Activated naive CD4-positive, alpha-beta T cell treated with anti-CD3 and anti-CD28 coated beads, Interleukin-2, amount 50 U/mL, for 72 hours (primary cell): ENCODE results near the gene ACP4. TPM values are rescaled to one million over a fixed set of nuclear protein-coding genes. Genes with fewer than 3 reads are reported as not detected.

Source experiments
- ATAC-seq, 2 donors: fragments of 150-1000 bp; cut with Tn5 transposase; 2 replicates each; pipeline ENCODE4 v1.10.0; 2021; ENCODE audit warnings: mild to moderate bottlenecking in 2 of 2, moderate library complexity in 2 of 2
- DNase-seq, 2 donors: peaks; one replicate each; pipeline ENCODE4 v3.0.0; 2021 to 2022; ENCODE audit warnings: low spot score in 2 of 2
- H3K27ac Mint-ChIP-seq, 2 donors: one replicate each; pipeline ENCODE4 v1.8.0; 2022; ENCODE audit warnings: mild to moderate bottlenecking in 2 of 2, mixed read lengths in 2 of 2
- H3K36me3 Mint-ChIP-seq, 2 donors: one replicate each; pipeline ENCODE4 v1.8.0; 2022; ENCODE audit warnings: mixed read lengths in 2 of 2
- H3K9me3 Mint-ChIP-seq, 2 donors: one replicate each; pipeline ENCODE4 v1.8.0; 2022; ENCODE audit warnings: mixed read lengths in 2 of 2
- total RNA-seq, 2 donors: library from RNA; stranded (reverse); gene quantifications; one replicate each; pipeline ENCODE4 v1.2.3, GENCODE V29; 2022

The ACP4 gene
- total RNA-seq, 2 donors from 2014 or later, result not detected

DNA sequence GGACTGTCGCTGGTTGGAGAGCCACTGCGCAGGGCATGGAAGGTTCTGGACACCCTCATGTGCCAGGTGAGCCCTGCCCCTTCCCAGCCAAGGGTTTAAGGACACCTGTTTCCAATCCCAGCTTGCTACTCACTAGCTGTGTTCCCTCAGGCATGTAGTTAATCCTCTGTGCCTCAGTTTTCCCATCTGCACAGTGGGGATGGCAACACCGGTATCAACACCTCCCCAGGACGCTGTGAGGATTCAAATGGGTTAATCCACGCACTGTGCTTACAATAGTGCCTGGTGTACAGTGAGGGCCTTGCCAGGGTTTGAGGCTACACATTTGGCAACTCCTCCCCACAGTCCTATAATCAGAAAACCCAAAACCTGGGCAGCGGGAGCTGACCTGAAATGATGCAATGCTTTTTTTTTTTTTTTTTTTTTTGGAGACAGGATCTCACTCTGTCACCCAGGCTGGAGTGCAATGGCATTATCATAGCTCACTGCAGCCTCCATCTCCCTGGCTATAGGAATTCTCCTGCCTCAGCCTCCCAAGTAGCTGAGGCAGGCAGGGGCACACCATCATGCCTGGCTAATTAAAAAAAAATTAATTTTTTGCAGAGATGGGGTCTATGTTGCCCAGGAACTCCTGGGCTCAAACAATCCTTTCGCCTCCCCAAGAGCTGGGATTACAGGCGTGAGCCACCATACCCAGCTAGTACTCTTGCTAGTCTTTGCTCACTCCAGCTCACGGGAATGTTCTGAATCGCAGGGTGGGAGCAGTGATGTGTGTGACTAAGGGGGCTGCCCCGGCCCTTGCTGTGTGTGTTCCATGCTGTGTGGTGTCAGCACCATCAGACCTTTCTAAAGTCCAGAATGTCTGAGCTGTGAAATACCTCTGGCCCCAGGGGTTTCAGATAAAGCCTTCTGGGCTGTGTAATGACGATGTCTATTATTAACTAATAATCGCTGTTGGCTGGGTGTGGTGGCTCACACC is 2.3 kb downstream of the ACP4 start:
- Mint-ChIP-seq H3K36me3 (no peaks in the 10 kb centered on the region), H3K9me3 (no peaks in the 10 kb centered on the region), H3K27ac (peak overlapping the region in 1 of 2 donors; percentile 36)
- ATAC-seq, result no peak
- DNase-seq, result no peak

DNA sequence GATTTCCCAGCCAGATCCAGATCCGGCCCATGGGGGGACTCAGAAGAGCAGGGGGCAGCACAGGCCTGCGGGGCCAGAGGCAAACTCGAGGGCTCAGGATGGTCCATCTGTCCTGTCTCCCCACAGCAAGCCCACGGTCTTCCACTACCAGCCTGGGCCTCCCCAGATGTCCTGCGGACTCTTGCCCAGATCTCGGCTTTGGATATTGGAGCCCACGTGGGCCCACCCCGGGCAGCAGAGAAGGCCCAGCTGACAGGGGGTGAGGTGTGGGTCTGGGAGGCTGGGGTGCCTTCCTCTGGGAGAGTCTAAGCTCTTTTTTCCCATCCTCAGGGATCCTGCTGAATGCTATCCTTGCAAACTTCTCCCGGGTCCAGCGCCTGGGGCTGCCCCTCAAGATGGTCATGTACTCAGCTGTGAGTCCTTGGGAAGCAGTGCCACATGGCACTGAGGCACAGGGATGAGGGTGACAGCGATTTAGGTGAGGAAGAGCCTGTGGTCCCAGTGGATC is 3.4 kb downstream of the ACP4 start:
- Mint-ChIP-seq H3K36me3 (no peaks in the 10 kb centered on the region), H3K27ac (peak overlapping the region in 1 of 2 donors; percentile 22), H3K9me3 (no peaks in the 10 kb centered on the region)
- DNase-seq (no peak), ATAC-seq (no peak)

DNA sequence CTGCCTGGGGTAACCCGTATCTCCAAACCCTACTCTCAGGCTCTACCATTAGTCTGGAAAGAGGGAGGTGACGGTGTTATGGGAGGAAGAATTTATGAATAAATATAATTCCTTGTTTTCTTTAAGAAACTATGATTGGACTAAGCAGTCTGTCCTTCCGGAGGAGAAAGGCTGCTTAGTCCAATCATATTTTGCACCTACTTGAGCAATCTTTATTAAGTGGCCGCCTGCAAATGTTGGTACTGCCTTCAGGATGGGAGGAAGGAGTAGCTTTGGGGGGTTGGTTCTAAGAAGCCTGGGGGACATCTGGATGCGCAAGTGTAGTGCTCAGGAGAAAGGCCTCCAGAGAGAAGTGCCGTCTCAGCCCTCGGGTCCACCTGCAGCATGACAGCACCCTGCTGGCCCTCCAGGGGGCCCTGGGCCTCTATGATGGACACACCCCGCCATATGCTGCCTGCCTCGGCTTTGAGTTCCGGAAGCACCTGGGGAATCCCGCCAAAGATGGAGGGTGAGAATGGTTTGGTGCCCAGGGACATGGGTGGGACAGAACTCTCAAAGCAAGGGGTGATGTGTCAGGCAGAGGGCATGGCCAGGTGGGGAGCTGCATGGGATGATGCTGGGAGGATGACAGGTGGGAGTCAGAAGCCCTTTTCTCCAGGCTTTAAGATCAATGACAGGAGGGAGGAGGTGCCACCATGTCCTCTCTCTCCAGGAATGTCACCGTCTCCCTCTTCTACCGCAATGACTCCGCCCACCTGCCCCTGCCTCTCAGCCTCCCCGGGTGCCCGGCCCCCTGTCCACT is 4.1 kb downstream of the ACP4 start:
- no peak for DNase-seq
- peak overlapping the region in 1 of 2 donors; percentile 95 for H3K27ac Mint-ChIP-seq
- no peaks in the 10 kb centered on the region for H3K9me3 Mint-ChIP-seq
- peak; percentile 5 to 13 for ATAC-seq
- no peaks in the 10 kb centered on the region for H3K36me3 Mint-ChIP-seq

DNA sequence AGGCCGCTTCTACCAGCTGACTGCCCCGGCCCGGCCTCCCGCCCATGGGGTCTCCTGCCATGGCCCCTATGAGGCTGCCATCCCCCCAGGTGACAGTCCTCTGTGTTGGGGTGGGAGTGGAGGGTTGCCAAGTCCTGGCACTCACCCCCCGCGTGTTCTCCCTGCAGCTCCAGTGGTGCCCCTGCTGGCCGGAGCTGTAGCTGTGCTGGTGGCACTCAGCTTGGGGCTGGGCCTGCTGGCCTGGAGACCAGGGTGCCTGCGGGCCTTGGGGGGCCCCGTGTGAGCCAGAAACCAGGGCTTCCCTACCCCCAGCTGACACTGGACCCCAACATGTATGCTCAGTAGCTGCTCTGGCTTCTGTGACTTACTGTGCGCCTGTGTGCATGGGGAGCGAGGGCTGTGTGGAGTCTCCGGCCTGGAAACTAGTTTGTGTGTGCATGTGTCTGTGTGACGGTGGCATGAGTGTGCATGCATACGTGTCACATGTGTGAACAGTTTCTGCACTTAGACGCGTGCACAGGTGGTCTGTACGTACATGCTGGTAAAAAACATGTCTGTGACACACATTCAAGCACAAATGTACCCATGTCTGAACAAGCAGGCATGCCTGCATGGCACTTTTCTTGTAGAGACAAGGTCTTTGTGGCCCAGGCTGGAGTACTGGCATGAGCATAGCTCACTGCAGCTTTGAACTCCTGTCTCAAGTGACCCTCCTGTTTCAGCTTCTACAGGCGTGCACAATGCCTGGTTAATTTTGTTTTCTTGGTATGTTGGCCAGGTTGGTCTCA is 4.9 kb downstream of the ACP4 start:
- H3K27ac Mint-ChIP-seq, result peak overlapping the region in 1 of 2 donors; percentile 81
- ATAC-seq, result peak; percentile 6 to 10

DNA sequence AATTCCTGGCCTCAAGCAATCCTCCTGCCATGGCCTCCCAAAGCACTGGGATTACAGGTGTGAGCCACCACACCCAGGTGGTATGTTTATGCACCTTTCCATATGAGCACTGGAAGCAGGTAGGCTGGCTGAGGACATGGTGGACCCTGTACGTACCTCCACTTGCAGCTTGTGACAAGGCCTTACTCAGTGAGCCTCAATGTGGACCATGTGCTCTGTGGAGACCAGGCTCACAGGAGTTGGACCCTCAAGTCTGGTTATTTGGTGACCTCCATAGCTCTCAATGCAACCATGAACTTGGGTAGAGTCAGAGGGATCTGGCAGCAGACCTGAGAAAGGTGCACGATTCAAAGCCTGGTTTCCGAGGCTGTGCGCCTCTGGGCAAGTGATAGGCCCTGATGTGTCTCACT is 5.5 kb downstream of the ACP4 start:
- H3K36me3 Mint-ChIP-seq, result peaks cover 0 to under 1% of the 10 kb centered on the region in 2 donors
- DNase-seq (no peak), ATAC-seq (no peak)
- H3K9me3 Mint-ChIP-seq, result no peaks in the 10 kb centered on the region
- H3K27ac Mint-ChIP-seq, result peak overlapping the region in 1 of 2 donors; percentile 22

More for the DNA sequence above, 4.9 kb downstream of the ACP4 start:
- DNase-seq, result no peak
- no peaks in the 10 kb centered on the region for H3K36me3 Mint-ChIP-seq
- no peaks in the 10 kb centered on the region for H3K9me3 Mint-ChIP-seq

DNA sequence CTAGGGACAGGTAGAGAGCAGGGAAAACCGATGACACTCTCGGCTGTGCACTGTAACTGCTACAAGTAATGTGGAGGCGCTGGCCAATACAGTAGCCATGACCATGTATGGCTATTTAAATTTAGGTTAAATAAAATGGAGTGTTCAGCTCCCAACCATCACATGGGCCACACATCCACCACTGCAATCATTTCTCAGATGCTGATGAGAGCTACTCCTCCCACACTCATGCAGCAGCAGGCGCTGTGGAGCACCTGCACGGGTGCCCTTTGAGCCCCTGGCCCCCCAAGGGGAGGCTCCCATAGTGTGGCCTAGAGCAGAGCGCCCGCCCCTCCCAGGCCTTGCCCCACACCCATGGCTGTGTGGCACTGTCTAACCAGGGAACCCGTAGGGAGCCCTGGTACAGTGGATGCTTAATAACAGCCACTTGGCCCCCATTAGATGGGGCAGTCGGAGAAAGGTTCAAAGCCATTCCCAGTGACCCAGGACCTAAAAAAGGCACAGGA is 6.0 kb downstream of the ACP4 start:
- peaks cover 4 to 5% of the 10 kb centered on the region in 2 donors for H3K36me3 Mint-ChIP-seq
- H3K9me3 Mint-ChIP-seq, result no peaks in the 10 kb centered on the region
- ATAC-seq, result peak in 1 of 2 donors; percentile 8
- no peak for DNase-seq
- no peak overlapping the region for H3K27ac Mint-ChIP-seq

- H3K27ac Mint-ChIP-seq, result no peak overlapping the region
- H3K9me3 Mint-ChIP-seq, result no peaks in the 10 kb centered on the region
- H3K36me3 Mint-ChIP-seq, result peaks cover 5 to 9% of the 10 kb centered on the region in 2 donors
- no peak for ATAC-seq
- DNase-seq, result no peak
These were observed 6.6 kb downstream of the ACP4 start for GRCh38 chr19:50796634-50797428.

DNA sequence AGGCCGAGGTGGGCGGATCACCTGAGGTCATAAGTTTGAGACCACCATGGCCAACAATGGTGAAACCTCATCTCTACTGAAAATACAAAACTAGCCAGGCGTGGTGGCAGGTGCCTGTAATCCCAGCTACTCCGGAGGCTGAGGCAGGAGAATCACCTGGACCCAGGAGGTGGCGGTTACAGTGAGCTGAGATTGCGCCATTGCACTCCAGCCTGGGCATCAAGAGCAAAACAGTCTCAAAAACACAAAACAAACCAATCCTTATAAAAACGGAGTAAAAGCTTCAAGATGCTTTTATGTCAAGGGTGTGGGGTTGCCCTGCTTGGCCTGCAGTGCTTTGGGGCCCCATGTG is 7.2 kb downstream of the ACP4 start:
- DNase-seq, result no peak
- Mint-ChIP-seq H3K36me3 (peaks cover 5 to 14% of the 10 kb centered on the region in 2 donors), H3K27ac (no peak overlapping the region), H3K9me3 (no peaks in the 10 kb centered on the region)
- ATAC-seq, result no peak

DNA sequence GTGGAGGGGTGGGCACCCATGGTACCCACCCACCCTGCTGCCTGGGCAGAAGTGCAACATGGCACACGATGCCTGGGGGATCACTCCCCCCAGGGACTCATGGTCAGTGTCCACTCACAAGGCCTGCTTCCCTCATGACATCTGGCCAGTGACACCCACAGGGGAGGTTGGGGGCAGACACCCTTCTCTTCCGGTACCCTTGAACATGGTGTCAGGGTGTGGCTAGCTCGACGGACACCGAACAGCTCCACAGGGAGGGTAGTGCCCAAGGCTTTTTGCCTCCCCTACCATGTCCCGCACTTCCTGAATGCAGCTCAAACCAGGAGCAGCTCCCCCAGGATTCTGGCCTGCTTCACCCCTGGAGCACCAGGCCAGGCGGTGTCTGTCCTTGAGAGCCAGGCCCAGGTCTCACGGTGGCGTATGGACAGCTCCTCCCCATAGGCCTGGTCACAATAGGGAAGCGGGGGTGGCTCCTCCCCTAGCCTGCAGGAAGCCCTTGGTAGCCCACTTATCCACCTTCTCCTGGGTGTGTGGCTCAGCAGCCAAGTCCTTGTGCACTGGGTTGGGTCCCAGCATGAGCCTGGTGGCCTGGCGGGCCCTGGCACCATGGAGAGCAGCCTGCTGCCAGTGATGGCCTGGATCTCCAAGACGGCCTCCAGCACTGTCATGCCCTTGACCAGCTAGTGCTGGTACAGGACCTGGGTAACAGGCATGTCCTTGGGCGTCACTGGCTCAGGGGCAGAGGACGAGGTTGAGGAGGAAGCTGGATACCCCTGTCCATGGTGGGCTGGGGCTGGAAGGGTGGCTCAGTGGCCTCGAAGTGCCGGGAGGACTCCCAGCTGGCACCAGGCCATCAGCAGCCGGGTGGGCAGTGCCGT is 7.8 kb downstream of the ACP4 start:
- Mint-ChIP-seq H3K27ac (peak overlapping the region; percentile 38 to 77), H3K36me3 (peaks cover 10 to 19% of the 10 kb centered on the region in 2 donors), H3K9me3 (no peaks in the 10 kb centered on the region)
- no peak for DNase-seq
- peak in 1 of 2 donors; percentile 3 for ATAC-seq

GRCh38 chr19:50798659-50799546 is 8.7 kb downstream of the ACP4 start:
- DNase-seq, result no peak
- ATAC-seq, result no peak
- Mint-ChIP-seq H3K9me3 (no peaks in the 10 kb centered on the region), H3K27ac (peak overlapping the region in 1 of 2 donors; percentile 38), H3K36me3 (peaks cover 19 to 28% of the 10 kb centered on the region in 2 donors)

GRCh38 chr19:50799547-50799851 is 9.3 kb downstream of the ACP4 start:
- ATAC-seq (no peak), DNase-seq (no peak)
- Mint-ChIP-seq H3K36me3 (peaks cover 24 to 34% of the 10 kb centered on the region in 2 donors), H3K9me3 (no peaks in the 10 kb centered on the region), H3K27ac (no peak overlapping the region)

DNA sequence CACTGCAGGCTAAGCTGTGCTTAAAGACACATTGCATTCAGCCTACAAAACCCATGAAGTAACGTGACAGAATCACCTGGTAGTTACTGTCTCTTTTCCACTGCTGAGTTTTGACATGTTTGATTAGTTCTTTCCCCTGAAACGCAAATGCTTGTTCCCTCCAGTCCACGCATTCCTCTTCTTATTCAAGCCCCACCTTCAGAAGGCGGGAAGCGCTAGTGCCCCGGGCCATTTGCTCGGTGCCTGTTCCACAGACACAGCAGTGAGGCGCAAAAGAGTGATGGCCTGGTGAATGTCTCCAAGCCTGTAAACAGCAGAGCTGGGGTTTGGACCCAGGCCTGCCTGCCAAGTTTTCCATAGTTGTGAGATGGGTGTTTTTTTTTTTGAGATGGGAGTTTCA is 10.9 kb downstream of the ACP4 start:
- ATAC-seq (no peak), DNase-seq (no peak)
- Mint-ChIP-seq H3K27ac (peak overlapping the region in 1 of 2 donors; percentile 22), H3K9me3 (no peaks in the 10 kb centered on the region), H3K36me3 (peaks cover 26 to 39% of the 10 kb centered on the region in 2 donors)

- H3K27ac Mint-ChIP-seq, result peak overlapping the region; percentile 96 to 100
- H3K36me3 Mint-ChIP-seq, result peaks cover 26 to 39% of the 10 kb centered on the region in 2 donors
- H3K9me3 Mint-ChIP-seq, result no peaks in the 10 kb centered on the region
- DNase-seq (no peak), ATAC-seq (peak in 1 of 2 donors; percentile 21)
These were observed 13.6 kb downstream of the ACP4 start for GRCh38 chr19:50803633-50804419.
